HT-29 (cell line): ENCODE results near the gene SPOP. TPM values are rescaled to one million over a fixed set of nuclear protein-coding genes. Genes with fewer than 3 reads are reported as not detected.
"Not testable (repeated sequence)": the region's sequence is repeated elsewhere in the genome, so short reads cannot be mapped to it uniquely, and the experiment has no call there.

Experiments used
- DNase-seq: peaks from one replicate; pipeline ENCODE4 v3.0.0-alpha.2; 2015; ENCODE audit warnings: low spot score
- total RNA-seq: library from RNA; depleted of rRNA; stranded (reverse); fragments of >200 nt; shearing (Covaris generic); gene quantifications from 2 replicates; pipeline ENCODE4 v1.2.3, GENCODE V29; 2014

SPOP gene
- total RNA-seq, 1 experiment from 2014 or later, result 60.5 TPM

DNA sequence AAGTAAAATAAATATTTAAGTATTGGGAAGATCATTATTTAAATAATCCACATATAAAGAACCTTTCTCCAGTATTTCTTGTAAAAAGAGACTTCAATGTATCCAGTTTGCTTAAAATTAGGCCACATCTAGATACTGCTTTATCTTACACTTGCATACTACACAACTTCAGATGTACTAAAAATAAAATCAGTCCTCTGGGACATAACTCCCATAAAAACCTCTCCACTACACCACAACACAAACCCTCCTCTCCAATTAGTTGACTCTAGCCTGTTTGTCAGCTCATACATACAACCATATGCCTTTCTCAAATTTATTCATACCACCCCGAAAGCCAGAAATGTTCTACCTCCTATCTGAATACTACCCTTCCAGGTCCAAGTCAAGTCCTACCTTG is 21.6 kb downstream of the SPOP start:
- DNase-seq, result no peak

DNA sequence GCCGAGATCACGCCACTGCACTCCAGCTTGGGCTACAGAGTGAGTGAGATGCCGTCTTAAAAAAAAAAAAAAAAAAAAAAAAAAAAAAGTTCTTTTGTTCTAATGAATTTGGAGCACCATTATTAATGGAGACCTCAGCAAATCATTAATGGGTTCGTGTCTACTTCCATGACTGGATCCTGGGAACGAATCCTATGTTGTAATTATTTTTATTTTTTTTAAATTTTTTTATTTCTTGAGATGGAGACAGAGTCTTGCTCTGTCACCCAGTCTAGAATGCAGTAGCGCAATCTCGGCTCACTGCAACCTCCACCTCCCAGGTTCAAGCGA is 30.7 kb downstream of the SPOP start:
- no peak for DNase-seq

DNA sequence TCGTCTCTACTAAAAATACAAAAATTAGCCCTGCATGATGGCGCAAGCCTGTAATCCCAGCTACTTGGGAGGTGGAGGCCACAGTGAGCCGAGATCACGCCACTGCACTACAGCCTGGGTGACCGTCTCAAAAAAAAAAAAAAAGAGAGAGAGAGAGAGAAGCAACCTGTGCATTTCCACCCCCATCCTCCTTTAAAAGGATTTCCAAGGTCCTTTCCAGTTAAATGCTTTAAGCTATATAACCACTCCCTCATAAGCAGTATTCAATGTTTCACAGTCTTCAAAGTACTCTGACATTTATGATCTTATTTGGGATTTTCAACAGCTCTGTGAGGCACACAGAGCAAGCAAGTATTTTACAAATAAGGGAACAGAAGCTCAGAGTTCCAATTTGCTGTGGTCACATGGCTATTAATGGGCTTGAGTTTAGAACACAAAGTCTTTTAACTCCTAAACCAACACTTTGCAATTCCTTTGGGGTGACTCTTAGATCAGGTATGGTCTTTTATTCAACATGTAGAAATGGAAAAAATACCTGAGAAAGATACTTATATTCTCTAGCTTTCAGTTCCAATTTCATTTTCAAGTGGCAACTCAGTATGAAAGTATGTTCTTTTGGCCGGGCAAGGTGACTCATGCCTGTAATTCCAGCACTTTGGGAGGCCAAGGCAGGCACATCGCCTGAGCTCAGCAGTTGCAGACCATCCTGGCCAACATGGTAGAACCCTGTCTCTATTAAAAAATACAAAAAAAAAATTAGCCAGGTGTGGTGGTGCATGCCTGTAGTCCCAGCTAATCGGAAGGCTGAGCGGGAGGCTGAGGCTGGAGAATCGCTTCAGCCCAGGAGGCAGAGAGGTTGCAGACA is 31.3 kb downstream of the SPOP start:
- no peak for DNase-seq

DNA sequence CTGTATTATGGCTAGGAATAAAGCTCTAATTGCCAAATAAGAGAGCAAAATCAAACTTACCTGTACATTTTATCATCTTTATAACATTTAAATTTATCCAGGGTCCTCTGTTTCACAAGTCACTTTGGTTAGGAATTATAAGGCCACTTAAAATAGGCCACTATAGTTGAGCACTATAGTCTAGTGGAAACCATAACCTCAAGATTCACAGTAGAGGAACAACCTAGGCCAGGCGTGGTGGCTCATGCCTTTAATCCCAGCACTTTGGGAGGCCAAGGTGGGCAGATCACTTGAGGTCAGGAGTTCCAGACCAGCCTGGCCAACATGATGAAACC is 31.9 kb downstream of the SPOP start:
- DNase-seq, result not testable (repeated sequence)

DNA sequence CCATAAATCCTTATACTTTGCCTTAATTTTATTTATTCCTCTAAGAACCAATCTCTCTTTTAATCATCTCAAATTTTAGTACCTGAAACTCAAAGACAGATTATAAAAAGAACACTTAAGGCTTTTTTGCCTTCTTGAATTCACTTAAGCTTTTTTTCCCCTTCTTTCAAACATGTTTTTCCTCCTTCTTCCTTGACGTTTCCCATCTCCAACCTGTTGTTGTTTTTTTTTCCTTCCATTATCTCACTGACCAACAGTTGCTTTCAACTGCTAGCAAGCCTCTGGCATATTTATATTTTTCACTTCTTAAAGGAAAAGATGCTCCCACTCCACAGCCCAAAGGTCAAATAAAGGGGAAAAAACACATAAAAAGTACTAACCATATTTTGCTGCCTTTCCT is 32.2 kb downstream of the SPOP start:
- no peak for DNase-seq

DNA sequence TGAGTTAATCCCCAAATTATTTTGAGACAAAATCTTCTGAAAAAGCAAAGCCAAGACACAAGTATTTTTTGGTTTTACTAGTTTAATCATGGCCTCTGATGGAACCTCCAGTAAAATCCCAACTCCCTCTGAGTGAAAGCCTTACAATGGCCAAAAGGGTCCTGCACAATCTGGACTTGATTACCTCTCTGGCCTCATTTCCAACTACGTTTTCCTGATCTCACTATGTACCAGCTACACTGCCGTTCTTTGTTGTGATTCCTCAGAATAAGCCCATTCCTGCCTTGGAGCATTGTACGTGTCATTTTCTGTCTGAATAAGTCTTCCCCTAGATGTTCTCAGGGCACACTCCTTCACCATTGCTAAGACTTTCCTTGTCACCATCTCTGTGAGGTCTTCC is 37.3 kb downstream of the SPOP start:
- no peak for DNase-seq

DNA sequence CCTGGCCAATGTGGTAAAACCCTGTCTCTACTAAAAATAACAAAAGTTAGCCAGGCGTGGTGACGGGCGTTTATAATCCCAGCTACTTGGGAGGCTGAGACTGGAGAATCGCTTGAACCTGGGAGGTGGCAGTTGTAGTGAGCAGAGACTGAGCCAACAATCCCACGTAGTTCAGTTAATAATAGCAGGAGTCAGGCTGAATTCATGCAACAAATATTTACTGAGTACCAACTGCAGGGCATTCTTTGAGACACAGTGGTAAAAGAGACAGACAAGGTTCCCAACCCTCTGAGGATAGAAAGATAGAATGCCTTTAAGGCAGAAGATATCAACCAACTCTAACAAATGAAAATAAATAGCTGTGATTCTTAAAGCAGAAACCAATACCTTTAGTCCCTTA is 39.1 kb downstream of the SPOP start:
- DNase-seq, result no peak

DNA sequence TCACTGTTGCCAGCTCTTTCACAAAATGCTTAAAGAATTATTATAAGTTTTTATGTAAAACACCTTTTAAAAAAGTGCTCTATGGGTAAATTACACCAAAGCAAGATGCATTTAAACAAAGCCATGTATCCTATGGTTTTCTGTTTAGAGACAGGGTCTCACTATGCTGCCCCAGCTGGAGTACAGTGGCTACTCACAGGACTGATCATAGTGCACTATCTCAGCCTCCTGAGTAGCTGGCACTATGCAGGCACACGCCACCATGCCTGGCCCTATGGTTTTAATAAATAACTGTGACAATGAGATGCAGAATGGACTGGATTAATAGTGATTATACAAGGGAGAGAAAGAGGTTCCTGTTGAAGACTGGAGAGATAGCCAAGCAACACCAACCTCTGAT is 40.2 kb downstream of the SPOP start:
- no peak for DNase-seq

DNA sequence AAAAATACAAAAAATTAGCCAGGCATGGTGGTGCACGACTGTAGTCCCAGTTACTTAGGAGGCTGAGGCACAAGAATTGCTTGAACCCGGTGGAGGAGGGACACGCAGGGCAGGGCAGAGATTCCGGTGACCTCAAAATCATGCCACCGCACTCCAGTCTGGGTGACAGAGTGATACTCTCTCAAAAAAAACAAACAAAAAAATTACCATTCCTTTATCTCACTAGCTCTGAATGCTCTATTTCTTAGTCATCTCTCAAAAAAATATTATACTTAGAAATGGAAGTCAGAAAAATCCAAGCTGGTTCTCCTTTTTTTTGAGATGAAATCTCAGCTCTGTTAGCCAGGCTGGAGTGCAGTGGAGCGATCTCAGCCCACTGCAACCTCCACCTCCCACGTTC is 40.8 kb downstream of the SPOP start:
- no peak for DNase-seq

DNA sequence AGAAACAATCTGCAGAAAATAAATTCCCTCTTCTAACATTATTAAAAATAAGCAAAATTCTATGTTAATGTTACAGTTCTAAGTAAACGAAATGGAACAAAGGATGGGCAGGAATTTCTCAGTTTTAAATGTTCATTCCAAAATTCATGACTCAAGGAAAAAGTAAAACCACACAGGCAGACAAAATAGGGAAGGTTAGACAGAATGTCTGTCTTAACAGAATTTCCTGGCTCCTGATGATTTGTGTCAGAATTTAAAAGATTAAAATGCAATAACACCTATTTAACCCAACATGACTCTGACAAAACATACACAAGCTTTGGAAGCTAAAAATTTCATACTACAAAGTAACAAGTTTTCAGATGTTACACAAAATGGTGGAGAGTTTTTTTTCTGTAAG is 42.8 kb downstream of the SPOP start:
- no peak for DNase-seq

DNA sequence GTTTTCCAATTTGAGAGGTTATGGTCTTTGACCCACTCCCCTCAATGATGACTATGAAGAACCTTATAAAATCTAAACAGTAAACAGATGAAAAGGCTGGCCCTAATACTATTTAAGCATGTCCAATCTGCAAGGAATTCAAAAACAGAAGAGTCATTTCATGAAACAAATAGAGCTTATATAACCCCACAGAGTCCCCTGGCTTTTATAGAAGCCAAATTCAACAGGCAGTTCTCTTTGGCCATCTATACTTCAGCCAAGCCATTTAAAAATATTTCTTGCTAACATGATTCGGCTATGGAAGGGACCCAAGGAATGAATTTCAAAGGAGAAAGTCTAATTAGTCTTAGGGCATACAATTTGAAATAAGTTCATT is 43.4 kb downstream of the SPOP start:
- no peak for DNase-seq

DNA sequence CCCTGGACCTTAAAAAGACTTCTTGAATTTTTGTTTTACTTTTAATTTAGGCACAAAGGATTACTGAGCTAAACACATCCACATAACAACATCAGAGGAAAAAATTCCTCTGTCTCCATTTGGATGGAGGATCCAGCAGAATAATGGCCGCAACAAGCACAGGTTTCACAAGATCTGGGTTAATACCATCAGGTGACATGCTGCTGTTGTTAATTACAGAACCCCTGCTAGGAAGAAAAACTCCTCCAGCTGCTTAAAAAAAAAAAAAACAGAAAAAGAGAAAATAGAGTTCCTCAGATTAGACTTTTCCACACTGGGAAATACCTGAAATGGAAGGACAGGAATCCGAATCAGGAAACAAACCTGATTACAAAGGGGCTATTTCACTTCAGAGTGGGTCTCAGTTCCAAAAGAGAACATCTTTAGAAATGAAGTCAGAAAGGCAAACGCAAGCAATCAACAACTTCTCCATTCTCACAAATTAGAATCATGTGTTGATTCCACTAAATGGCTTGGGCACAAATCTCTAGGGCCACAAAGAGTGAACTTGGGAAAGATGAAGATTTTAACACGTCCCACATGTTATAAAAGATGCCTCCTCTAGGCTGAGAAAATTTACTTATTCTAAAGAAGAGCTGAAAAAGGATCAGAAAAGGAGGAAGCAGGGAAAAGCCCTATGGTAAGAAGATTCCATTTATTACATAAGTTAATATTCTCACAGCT is 44.0 kb downstream of the SPOP start:
- DNase-seq, result no peak

DNA sequence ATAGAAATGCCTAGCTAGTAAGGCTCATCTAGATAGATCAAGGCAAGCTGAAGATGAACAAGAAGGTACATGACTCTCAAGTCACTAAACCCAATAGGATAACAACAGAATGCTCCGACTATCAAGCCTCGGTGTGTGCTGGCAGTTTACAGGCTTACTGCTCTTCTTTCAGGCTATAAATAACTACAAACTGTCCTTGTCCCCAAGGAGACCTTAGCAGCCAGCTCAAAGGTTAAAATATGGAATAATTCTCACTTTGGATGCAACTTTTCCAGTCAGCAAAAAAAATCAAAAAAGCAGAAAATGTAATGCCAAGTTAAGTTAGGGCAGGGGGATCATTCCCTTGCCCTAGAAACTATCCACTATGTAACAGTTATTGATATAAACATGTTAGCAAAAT is 44.6 kb downstream of the SPOP start:
- no peak for DNase-seq

DNA sequence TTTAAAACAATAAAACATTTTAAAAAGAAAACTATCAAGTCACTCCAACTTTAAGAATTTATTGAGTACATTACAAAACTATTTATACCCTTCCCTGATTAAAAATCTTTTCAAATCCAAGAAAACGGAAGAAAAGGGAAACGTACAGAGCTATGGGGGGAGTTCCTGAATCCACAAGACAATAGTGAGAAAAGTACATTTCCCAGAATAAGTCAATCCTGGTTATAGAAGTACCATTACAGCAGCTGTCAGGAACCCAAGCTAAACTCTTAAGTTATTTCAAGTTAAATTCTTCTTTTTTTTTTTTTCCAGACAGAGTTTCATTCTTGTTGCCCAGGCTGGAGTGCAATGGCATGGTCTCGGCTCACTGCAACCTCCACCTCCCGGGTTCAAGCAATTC is 45.7 kb downstream of the SPOP start:
- DNase-seq, result no peak

DNA sequence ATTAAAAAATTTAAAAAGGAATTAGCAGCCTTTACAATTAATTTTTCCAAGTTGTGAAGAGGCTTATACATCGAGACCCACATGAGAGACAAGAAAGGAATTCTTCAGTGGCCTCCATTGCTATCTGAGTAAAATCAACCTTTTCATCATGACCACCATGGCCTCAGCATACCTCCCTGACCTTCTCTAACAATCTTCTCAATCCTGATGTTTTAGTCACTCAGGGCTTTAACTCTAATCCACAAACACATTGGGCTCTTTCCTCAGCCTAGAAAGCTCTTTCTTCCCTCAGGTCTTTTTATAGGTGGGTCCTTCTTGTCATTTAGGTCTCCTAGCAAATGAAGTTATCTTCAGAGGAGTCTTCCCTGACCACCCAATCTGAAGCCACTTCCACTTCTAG is 46.4 kb downstream of the SPOP start:
- no peak for DNase-seq

DNA sequence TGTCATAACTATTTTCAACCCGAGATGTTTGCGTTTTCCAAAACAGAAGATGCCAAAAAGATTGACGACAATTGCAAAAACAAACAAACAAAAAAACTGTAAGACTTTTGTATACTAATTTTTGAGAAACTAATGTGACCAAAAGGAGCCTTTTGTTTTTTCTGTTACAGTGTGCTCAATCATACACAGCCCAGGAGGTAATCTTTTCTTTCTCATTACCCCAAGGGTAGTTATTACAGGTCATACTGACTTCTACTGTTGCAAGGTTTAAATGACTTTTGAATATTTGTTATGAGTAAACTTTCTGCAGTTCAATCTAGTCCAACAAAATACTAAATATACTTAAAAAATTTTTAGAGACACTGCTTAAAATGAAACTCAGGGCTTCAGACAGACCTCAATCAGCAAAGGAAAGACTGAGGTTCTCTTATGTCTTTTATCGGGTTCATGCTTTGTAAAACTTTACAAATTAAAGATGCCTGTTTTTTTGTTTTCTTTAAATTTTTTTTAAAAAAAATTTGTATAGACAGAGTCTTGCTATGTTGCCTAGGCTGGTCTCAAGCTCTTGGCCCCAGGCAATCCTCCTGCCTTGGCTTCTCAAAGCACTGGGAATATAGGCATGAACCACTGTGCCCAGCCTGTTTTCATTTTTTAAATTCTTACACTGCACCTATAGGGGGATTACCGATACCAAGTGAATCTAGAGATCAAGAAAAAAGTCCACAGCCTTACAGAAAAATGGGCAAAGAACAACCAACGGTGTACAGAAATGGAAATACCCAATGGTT is 47.6 kb downstream of the SPOP start:
- DNase-seq, result no peak

DNA sequence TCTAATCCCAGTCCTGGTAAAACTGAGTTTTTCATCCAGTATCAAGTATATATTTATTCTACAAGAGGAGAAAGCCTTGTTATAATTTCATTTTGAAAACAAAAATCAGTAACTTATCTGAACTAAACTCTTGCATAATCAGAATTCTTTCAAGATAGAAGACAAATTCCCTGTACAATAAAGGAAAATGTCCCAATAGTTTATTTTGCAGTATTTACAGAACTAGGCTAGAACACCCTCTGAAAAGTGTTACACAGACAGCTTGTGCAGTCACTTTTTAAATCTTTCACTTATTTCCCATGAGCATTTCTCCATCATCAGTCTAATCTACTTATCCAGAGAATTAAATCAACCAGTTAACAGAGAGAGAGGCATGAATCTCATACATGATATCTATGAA is 48.5 kb downstream of the SPOP start:
- DNase-seq, result no peak

DNA sequence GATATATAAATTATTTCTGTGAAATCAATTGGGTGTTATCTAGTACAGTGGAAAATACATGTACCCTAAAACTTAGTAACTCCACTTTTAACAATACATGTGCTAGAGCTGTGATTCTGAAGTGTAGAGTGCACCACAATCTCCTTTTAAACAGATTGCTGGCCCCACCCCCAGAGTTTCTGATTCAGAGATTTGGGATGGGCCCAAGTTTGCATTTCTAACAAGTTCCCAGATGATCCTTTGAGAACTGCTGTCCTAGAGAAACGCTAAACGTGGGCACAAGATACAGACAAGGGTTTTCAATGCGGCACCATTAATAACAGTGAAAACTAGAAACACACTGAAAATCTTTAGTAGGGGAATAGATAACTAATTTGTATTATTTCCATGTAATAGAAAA is 53.0 kb downstream of the SPOP start:
- DNase-seq, result no peak

DNA sequence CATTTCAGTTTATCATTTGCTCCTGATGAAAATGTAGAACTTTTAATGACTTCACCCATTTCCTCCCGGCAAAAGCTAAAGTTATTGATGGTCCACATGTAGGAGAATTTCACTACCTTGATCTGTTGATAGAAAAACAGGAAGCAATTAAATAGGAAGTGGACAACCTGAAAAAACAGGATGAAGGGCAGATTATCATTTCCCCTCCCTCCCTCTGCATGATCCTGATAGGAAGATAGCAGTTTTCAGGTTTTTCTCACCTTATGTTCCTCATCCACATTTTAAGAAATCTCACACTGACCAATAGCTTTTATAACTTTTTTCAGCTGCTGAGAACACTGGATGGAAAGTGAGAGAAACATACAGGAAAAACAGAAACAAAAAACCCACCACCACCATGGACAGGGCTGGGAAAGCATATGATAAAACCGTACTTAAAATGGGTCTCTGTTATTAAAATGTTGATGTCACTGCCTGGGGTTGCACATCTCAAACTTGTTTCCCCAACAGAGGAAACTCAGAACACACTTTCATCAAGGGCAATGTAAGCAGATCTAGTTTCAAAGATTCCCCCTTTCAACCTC is 55.9 kb downstream of the SPOP start:
- DNase-seq, result no peak

DNA sequence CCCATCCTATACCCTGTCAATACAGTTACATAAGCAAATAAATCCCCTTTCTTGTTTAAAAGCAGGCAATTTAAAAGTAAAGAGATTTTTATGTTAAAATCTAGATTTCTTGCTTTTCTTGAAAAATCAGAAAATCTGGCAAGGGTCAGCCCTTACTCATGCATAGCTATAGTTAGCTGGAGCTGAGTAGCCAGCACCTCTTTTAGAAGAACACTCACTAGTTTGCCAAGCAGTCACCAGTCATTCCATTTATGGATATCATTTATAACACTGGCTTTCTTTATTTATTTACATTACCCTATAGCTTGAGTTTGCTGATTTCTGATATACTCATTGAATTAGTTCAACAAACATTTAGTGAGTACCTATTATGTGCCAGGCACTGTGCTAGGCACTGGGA is 56.5 kb downstream of the SPOP start:
- DNase-seq, result no peak

DNA sequence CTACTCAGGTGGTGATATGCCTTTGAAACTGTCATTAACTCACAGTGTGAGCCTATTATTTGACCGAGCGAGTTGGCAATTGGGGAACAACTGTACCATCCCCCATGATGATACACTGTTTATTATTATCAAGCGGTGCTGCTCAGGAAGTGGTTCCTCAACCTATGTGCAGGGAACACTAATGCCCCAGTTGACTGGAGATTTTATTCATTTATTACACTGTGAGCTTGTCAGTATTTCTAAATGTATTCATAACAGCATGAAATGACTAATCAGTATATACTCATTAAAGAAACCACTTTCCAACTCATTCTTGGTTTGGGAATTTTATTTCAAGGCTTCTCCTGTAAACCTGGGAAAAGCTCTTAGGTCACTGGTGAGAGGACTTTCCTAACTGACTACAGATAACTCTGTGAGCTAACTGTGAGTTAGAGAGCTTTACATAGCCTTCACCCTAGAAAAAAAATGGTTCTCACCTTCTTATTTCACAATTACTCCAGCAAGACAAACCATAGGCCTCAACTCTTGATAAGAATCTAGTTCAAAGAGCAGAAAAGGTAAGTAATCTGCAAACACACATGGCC is 59.8 kb downstream of the SPOP start:
- no peak for DNase-seq

DNA sequence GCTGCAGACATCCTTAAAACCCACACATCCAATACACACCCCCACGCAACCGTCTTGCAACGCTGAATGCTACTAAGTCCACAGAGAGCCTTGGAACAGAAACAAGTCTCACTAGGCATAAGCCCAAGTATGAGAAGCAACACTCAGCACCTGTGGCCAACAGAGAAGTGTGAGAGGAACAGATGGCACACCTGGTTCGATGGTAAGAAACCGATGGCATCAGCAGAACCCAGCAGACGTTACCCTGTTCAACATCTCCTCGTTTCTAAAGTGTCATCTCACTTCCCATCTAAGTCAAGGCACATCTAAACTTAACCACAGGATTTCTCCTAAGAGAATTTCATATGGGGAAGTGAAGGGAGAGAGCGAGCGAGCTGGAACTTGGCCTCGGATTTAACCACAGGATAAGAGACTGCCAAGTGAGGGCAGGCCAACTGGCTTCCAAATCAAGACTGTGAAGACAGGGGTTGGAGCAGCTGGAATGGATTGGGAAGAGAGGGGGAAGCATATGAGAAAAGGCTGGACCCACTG is 61.2 kb downstream of the SPOP start:
- DNase-seq, result no peak
